ENCODE results near the gene KCNMA1. TPM values are rescaled to one million over a fixed set of nuclear protein-coding genes. Genes with fewer than 3 reads are reported as not detected.

Gene KCNMA1
- total and polyA plus RNA-seq, 10 donors: 9.3 to 114 (median 51.5) TPM

DNA sequence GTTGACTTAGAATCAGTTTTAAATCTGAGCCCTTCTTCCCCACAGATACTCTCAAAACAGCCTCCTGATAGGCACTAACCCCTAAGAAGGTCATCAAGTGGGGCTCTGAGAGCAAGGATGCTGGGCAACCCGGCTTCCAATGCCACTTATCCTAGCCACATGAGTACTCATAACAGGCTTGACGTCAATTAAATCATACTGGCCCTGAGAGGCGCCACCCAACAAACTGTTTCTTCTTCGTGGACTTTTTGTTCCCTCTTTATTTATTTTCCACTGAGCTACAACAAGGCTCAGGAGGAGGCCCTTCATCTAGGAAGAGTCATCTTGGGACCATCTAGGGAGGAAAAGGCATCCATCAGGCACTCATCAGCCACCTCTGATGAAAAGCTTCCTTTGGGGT, 255.9 kb downstream of the KCNMA1 start:
- WGBS, 5 donors: 81 to 87% (median 85%) methylated on average over 4 of the region's 4 CpGs
- intact Hi-C loops (cut with DNase I; ENCODE audit: low total_unique reads): loop anchor here (10.0 kb wide), 1 partner anchor 207 kb away; no protein-coding TSS in a partner anchor

DNA sequence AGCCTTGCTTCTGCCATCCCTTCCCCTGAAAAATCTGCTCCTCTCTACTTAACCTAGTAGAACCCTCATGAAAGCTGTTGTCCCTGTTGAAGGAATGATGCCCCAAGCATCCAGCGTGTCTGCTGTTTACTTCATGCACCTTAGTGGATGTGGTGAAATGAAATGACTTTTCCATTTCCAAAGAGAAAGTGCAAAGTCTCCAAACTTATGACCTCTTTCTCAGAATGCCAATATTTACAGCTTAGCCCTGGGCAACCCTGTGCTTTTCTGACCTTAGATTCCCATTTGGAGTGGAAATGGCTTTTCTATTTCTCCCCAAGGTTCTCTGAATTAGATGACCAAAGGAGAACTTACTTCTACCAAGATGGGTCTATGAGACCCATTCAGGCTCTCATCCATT, 256.9 kb downstream of the KCNMA1 start:
- no peak overlapping the region for H3K27ac ChIP-seq
- WGBS, 5 donors: 64 to 88% (median 83%) methylated on average over 1 of the region's 1 CpG
- H3K27me3 ChIP-seq (replicated peaks in 1 of 7): peaks cover 0 to 62% (median 0%) of the 10 kb centered on the region in 7 donors
- H3K36me3 ChIP-seq: no peaks in the 10 kb centered on the region
- no peaks in the 10 kb centered on the region for H3K9me3 ChIP-seq
- no peak for DNase-seq
- H3K4me1 ChIP-seq: no peaks in the 10 kb centered on the region
- intact Hi-C loops (cut with DNase I; ENCODE audit: low total_unique reads): loop anchor here (10.0 kb wide), 1 partner anchor 206 kb away; no protein-coding TSS in a partner anchor
- no peak overlapping the region for H3K4me3 ChIP-seq
- TF ChIP-seq, protein P1, sequence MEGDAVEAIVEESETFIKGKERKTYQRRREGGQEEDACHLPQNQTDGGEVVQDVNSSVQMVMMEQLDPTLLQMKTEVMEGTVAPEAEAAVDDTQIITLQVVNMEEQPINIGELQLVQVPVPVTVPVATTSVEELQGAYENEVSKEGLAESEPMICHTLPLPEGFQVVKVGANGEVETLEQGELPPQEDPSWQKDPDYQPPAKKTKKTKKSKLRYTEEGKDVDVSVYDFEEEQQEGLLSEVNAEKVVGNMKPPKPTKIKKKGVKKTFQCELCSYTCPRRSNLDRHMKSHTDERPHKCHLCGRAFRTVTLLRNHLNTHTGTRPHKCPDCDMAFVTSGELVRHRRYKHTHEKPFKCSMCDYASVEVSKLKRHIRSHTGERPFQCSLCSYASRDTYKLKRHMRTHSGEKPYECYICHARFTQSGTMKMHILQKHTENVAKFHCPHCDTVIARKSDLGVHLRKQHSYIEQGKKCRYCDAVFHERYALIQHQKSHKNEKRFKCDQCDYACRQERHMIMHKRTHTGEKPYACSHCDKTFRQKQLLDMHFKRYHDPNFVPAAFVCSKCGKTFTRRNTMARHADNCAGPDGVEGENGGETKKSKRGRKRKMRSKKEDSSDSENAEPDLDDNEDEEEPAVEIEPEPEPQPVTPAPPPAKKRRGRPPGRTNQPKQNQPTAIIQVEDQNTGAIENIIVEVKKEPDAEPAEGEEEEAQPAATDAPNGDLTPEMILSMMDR (IDR thresholded peaks at IDR 0.05 in 8 of 11, conservative IDR thresholded peaks at IDR 0.05 in 3 of 11): no peak
- no peak for TF ChIP-seq POLR2A (IDR thresholded peaks at IDR 0.05)
- TF ChIP-seq POLR2AphosphoS5 (IDR thresholded peaks at IDR 0.05): no peak

More for the DNA sequence above, 255.9 kb downstream of the KCNMA1 start:
- Histone ChIP-seq H3K27ac (no peak overlapping the region), H3K4me1 (peaks cover 0 to 4% (median 0%) of the 10 kb centered on the region in 6 donors), H3K4me3 (no peak overlapping the region), H3K36me3 (no peaks in the 10 kb centered on the region), H3K9me3 (no peaks in the 10 kb centered on the region), H3K27me3 (replicated peaks in 1 of 7) (peaks cover 0 to 66% (median 0%) of the 10 kb centered on the region in 7 donors)
- no peak for TF ChIP-seq POLR2A (IDR thresholded peaks at IDR 0.05)
- TF ChIP-seq, protein P1 (IDR thresholded peaks at IDR 0.05 in 8 of 11, conservative IDR thresholded peaks at IDR 0.05 in 3 of 11): no peak
- TF ChIP-seq POLR2AphosphoS5 (IDR thresholded peaks at IDR 0.05): no peak
- no peak for DNase-seq

DNA sequence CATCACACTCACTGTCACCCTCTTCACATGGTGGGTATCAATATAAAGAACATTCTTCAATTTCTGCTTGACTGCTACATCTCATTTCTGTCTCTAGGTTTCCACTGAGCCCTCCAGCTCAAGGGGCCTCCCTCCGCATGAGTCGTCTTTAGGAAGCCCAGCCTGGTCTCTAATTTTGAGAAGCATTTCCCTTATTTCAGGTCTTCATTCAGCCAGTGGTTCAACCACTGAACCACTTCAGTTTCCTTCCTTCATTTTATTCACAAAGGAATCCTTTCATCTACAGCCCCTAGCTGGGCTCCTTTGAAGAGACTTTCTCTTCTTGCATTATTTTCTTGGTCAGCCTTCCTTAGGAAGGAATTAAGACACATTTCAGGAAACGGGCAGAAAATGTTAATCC, 257.4 kb downstream of the KCNMA1 start:
- intact Hi-C loops (cut with DNase I; ENCODE audit: low total_unique reads): loop anchor here (10.0 kb wide), 1 partner anchor 205 kb away; no protein-coding TSS in a partner anchor
- Histone ChIP-seq H3K9me3 (no peaks in the 10 kb centered on the region), H3K27ac (no peak overlapping the region), H3K4me3 (no peak overlapping the region), H3K27me3 (replicated peaks in 1 of 7) (peaks cover 0 to 65% (median 0%) of the 10 kb centered on the region in 7 donors), H3K4me1 (no peaks in the 10 kb centered on the region), H3K36me3 (no peaks in the 10 kb centered on the region)
- 12 to 37% (median 26%) methylated on average over 3 of the region's 3 CpGs for WGBS, 5 donors
- no peak for DNase-seq
- TF ChIP-seq, protein P1 (IDR thresholded peaks at IDR 0.05 in 8 of 11, conservative IDR thresholded peaks at IDR 0.05 in 3 of 11): no peak
- TF ChIP-seq POLR2AphosphoS5 (IDR thresholded peaks at IDR 0.05): no peak
- TF ChIP-seq POLR2A (IDR thresholded peaks at IDR 0.05): no peak

DNA sequence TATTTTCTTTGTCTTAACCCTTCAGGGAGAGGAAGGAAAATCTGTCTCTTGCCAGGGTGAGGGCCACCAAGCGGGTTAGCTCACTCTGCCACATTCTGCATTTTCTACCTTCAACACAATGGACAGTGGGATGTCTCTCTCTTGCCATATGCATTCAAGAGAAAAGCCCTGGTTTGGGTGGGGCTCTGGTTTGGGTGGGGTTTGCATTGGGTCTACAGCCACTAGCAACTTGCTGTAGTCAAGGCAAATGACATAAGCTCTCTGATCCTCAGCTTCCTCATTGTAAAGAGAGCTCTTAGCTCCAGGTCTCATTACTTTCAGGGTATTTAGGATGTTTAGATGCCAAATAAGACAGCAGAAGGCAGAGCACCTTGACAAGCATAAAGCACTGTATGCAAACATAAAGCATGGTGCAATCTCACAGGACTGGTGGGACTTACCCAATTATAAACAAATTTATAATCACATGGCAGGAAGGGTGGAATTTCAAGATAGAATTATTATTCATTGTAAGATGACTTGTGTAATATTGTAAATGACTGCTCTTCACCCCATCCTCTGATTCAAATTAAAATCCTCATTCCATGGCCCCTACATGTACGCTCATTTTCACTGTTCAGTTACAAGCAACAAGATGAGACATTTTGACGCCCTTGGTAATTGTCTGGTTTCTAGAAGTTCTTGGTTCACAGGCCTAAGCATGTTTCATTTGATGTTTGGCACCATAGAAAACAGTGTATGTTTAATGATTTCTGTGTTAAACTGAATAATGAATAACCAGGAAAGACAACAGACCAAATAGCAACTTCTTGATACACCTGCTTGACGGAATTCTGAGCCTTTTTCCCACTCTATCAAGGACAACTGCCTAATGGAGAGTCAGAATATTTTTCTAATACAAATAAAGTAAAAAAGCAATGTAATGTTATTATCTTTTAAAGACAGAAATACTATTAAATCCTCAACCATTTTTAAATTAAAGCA, 258.9 kb downstream of the KCNMA1 start:
- Histone ChIP-seq H3K36me3 (no peaks in the 10 kb centered on the region), H3K9me3 (no peaks in the 10 kb centered on the region), H3K4me1 (no peaks in the 10 kb centered on the region), H3K27me3 (replicated peaks in 1 of 7) (peaks cover 0 to 56% (median 0%) of the 10 kb centered on the region in 7 donors), H3K4me3 (no peak overlapping the region), H3K27ac (no peak overlapping the region)
- 91 to 95% (median 93%) methylated on average over 4 of the region's 4 CpGs for WGBS, 5 donors
- intact Hi-C loops (cut with DNase I; ENCODE audit: low total_unique reads): no loop called here
- TF ChIP-seq POLR2A (IDR thresholded peaks at IDR 0.05) (no peak), POLR2AphosphoS5 (IDR thresholded peaks at IDR 0.05) (no peak)
- TF ChIP-seq, protein P1 (IDR thresholded peaks at IDR 0.05 in 8 of 11, conservative IDR thresholded peaks at IDR 0.05 in 3 of 11): no peak
- no peak for DNase-seq
